GM12878 (cell line): ENCODE data around the gene STK32B. TPM values are rescaled to one million over a fixed set of nuclear protein-coding genes. Genes with fewer than 3 reads are reported as not detected.

ENCODE experiments used
- ATAC-seq: fragments of 200-7000 bp; cut with Tn5 transposase; 3 replicates; pipeline ENCODE4 v1.9.1; 2020; ENCODE audit warnings: mild to moderate bottlenecking, moderate library complexity
- BruUV-seq: library from RNA; stranded (reverse); fragments of 400-500 nt; replicated peaks from 2 replicates; lab custom pipeline; 2021; lab: Mats Ljungman, UMichigan
- CTCF ChIA-PET: fragments of 300-600 bp; sonication (Branson Sonifier 250); formaldehyde crosslinking; extraction: SDS; loops from one replicate; lab custom pipeline; 2021; ENCODE audit warnings: inconsistent platforms; lab: Yijun Ruan, JAX
- POLR2A ChIA-PET: fragments of 350-600 bp; formaldehyde crosslinking; extraction: SDS; loops from one replicate; lab custom pipeline; 2021; ENCODE audit warnings: inconsistent platforms; lab: Charles Lee
- RAD21 ChIA-PET: fragments of 300-600 bp; sonication (Branson Sonifier 250); formaldehyde crosslinking; loops from one replicate; lab custom pipeline; 2023; ENCODE audit warnings: antibody characterized with exemption; ENCODE audit not compliant: unreplicated experiment; lab: Charles Lee
- SMC1A ChIA-PET: fragments of 300-600 bp; sonication (Branson Sonifier 250); formaldehyde crosslinking; loops from one replicate; lab custom pipeline; 2023; ENCODE audit not compliant: unreplicated experiment, uncharacterized antibody; lab: Charles Lee
- DNase-seq: peaks from one replicate; pipeline ENCODE4 v3.0.0-alpha.2; 2011; ENCODE audit warnings: low read depth, low spot score
- FAIRE-seq: peaks from 3 replicates; lab custom pipeline; 2011; peaks lifted over from hg19 to GRCh38; lab: Jason Lieb, UNC
- H2AFZ ChIP-seq: 2 replicates; pipeline ENCODE4 v1.6.0; 2011; ENCODE audit warnings: low read depth, low read length, control low read depth; ENCODE audit not compliant: control insufficient read depth
- H3K27ac ChIP-seq: 2 replicates; pipeline ENCODE4 v1.5.1; 2011; ENCODE audit warnings: control low read depth; ENCODE audit not compliant: control insufficient read depth, insufficient read depth
- H3K27me3 ChIP-seq, 2 experiments: replicated peaks in 1 of 2; 2 replicates each; pipeline versions ENCODE4 v1.6.0 to v1.6.1; 2011; ENCODE audit warnings: low read length in 1 of 2; ENCODE audit not compliant: control insufficient read depth in 2 of 2, insufficient read depth in 2 of 2
- H3K36me3 ChIP-seq, 2 experiments: 2 replicates each; pipeline ENCODE4 v1.5.1; 2011; ENCODE audit warnings: low read length in 1 of 2; ENCODE audit not compliant: control insufficient read depth in 2 of 2, insufficient read depth in 2 of 2
- H3K4me1 ChIP-seq: 2 replicates; pipeline ENCODE4 v1.6.1; 2011; ENCODE audit warnings: mild to moderate bottlenecking, low read length, moderate library complexity, mixed read lengths; ENCODE audit not compliant: control insufficient read depth, insufficient read depth
- H3K4me2 ChIP-seq: 2 replicates; pipeline ENCODE4 v1.6.0; 2011; ENCODE audit warnings: control low read depth; ENCODE audit not compliant: control insufficient read depth, insufficient read depth
- H3K4me3 ChIP-seq: fragments of 200-600 bp; sonication (generic); 2 replicates; pipeline ENCODE4 v1.5.1; 2016
- H3K79me2 ChIP-seq: 2 replicates; pipeline ENCODE4 v1.6.0; 2011; ENCODE audit warnings: low read length; ENCODE audit not compliant: control insufficient read depth, insufficient read depth
- H3K9ac ChIP-seq: 2 replicates; pipeline ENCODE4 v1.8.0; 2011; ENCODE audit warnings: low read length, control low read depth, mixed read lengths; ENCODE audit not compliant: control insufficient read depth, insufficient read depth
- H3K9me3 ChIP-seq: replicated peaks from 3 replicates; pipeline ENCODE4 v1.5.1; 2011; ENCODE audit warnings: mild to moderate bottlenecking, low read length; ENCODE audit not compliant: control insufficient read depth, insufficient read depth
- H4K20me1 ChIP-seq: 2 replicates; pipeline ENCODE4 v1.6.0; 2011; ENCODE audit not compliant: control insufficient read depth, insufficient read depth
- BRCA1 ChIP-seq: IDR thresholded peaks from 2 replicates; pipeline ENCODE4 v1.6.1; 2011; ENCODE audit warnings: low read depth, low read length, improper control_type of control experiment
- CBX5 ChIP-seq: sonication (generic); IDR thresholded peaks from 2 replicates; pipeline ENCODE4 v1.6.1; 2016; ENCODE audit warnings: low read depth, moderate library complexity, mild to moderate bottlenecking, inconsistent platforms
- CEBPB ChIP-seq, 2 experiments: fragments of 150-350 bp in 1 of 2; IDR thresholded peaks; 2 replicates each; pipeline ENCODE4 v1.6.1; 2012 to 2014; ENCODE audit warnings: low read depth in 2 of 2, low read length in 2 of 2, borderline replicate concordance in 1 of 2, inconsistent platforms in 1 of 2
- CHD4 ChIP-seq: fragments of 200-600 bp; sonication (generic); IDR thresholded peaks from 2 replicates; pipeline ENCODE4 v1.6.1; 2016; ENCODE audit warnings: mild to moderate bottlenecking
- EGR1 ChIP-seq, 2 experiments: IDR thresholded peaks; 1 replicate in 1 of 2; 2 replicates in 1 of 2; pipeline ENCODE4 v1.6.1; 2011 to 2012; ENCODE audit warnings: low read depth in 2 of 2, low read length in 2 of 2, borderline replicate concordance in 1 of 2, mild to moderate bottlenecking in 1 of 2, moderate library complexity in 1 of 2
- GATAD2B ChIP-seq: fragments of 450-650 bp; conservative IDR thresholded peaks from 2 replicates; pipeline ENCODE4 v1.6.1; 2017; ENCODE audit warnings: low read depth, mild to moderate bottlenecking, moderate library complexity
- JUND ChIP-seq: IDR thresholded peaks from 2 replicates; pipeline ENCODE4 v1.6.1; 2012; ENCODE audit warnings: low read depth, mild to moderate bottlenecking, low read length, improper control_type of control experiment, moderate library complexity
- RFX5 ChIP-seq: IDR thresholded peaks from 2 replicates; pipeline ENCODE4 v1.6.1; 2011; ENCODE audit warnings: low read depth, low read length, improper control_type of control experiment
- WRNIP1 ChIP-seq: IDR thresholded peaks from 2 replicates; pipeline ENCODE4 v1.6.1; 2011; ENCODE audit warnings: low read depth, low read length, improper control_type of control experiment, borderline replicate concordance
- WGBS: methylation state at CpG from one replicate; pipeline ENCODE4 v1.1.6; 2016; ENCODE audit warnings: low lambda C conversion rate; ENCODE audit not compliant: insufficient replicate concordance, insufficient coverage; ENCODE audit errors: missing lambda C conversion rate; 5-methylcytosine and 5-hydroxymethylcytosine counted together
- in situ Hi-C: fragments of 300-500 bp; cut with MboI; formaldehyde crosslinking; loops from 9 replicates; pipeline ENCODE4 v1.14.3; 2018; ENCODE audit warnings: mixed read lengths
- intact Hi-C: fragments of 100-400 bp; cut with micrococcal nuclease; formaldehyde crosslinking; loops from one replicate; pipeline ENCODE4 v1.14.2; 2022; ENCODE audit not compliant: unreplicated experiment
- polyA plus RNA-seq, 11 experiments: library from polyadenylated mRNA; depleted of rRNA in 4 of 11; unstranded in 6 of 11; stranded (reverse) in 5 of 11; fragments of >200 nt; fragmentation: Nextera tagmentation in 4 of 11; fragmentation: Illumina TruSeq in 1 of 11; extraction: Ambion mirVana in 4 of 11; extraction: Trizol in 1 of 11; gene quantifications; 1 replicate in 1 of 11; 2 replicates in 10 of 11; pipeline versions ENCODE4 v1.2.1 to v1.2.3, GENCODE V29; 2011 to 2016; ENCODE audit warnings: inconsistent platforms in 2 of 11, missing spikeins in 2 of 11, low read depth in 1 of 11
- total RNA-seq, 4 experiments: library from RNA; depleted of rRNA in 3 of 4; stranded (reverse); fragments of >200 nt in 3 of 4; fragmentation: Illumina TruSeq in 1 of 4; extraction: Trizol in 1 of 4; gene quantifications; 2 replicates each; pipeline versions ENCODE4 v1.2.1 to v1.2.3, GENCODE V29; 2013 to 2021
- TF ChIP-seq, protein P1 (sequence below): fragments of 450-650 bp; IDR thresholded peaks from 2 replicates; pipeline ENCODE4 v1.6.1; 2017; ENCODE audit warnings: low read depth, mild to moderate bottlenecking, moderate library complexity
- TF ChIP-seq, protein P2 (sequence below): fragments of 450-650 bp; formaldehyde crosslinking; IDR thresholded peaks from 2 replicates; pipeline ENCODE4 v1.5.0; 2022; ENCODE audit warnings: mild to moderate bottlenecking, missing genetic modification characterization
- TF ChIP-seq, protein P3 (sequence below): fragments of 450-650 bp; IDR thresholded peaks from 2 replicates; pipeline ENCODE4 v1.6.1; 2016; ENCODE audit warnings: mild to moderate bottlenecking
- TF ChIP-seq, protein P4 (sequence below): fragments of 150-350 bp; IDR thresholded peaks from 2 replicates; pipeline ENCODE4 v1.6.1; 2016; ENCODE audit warnings: low read depth, low read length

Gene STK32B
- total and polyA plus RNA-seq, 10 of the 15 experiments (the other 5 are each of a cell fraction or from before 2014, with no cell fraction given): 0.04 to 0.12 (median 0.08) TPM; not detected in 7

DNA sequence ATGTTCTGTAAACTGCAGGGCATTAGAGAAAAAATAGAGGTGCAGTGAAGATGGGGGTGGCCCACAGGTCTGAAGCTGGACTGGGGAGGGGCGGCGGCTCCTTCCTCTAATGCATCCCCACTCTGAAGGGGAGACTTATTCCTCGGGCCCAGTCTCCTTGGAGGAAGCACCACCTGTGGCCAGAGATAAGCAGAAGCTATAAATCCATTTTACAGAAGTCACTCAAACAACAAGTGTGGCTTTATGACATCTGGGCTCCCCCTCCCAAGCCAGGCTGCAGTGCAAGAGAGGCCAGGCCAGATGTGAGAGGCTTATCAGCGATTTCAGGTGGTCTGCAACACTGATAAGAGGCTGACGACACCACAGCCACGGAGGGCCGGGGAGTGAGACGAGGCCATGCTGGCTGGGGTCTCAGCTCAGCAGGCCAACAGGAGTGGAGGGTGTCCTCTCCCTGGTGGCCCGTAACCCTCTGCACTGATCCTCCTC lies 47.9 kb upstream of the STK32B start:
- Histone ChIP-seq H3K27ac (no peak overlapping the region), H3K79me2 (no peaks in the 10 kb centered on the region), H3K4me2 (no peak overlapping the region), H3K4me3 (no peak overlapping the region), H4K20me1 (no peaks in the 10 kb centered on the region), H3K9ac (no peak overlapping the region), H3K4me1 (no peaks in the 10 kb centered on the region), H2AFZ (no peak overlapping the region), H3K27me3 (no peaks in the 10 kb centered on the region; a peak in 1 of 4 replicates), H3K9me3 (no peaks in the 10 kb centered on the region), H3K36me3 (no peaks in the 10 kb centered on the region)
- POLR2A ChIA-PET: no interaction called here
- RAD21 ChIA-PET: no interaction called here
- BruUV-seq: no TSS peak
- FAIRE-seq (no peak), ATAC-seq (no peak), DNase-seq (no peak)
- SMC1A ChIA-PET: no interaction called here
- in situ Hi-C loops (no loop called here), intact Hi-C loops (no loop called here)
- CTCF ChIA-PET: no interaction called here
- 10% methylated on average over 9 of the region's 9 CpGs for WGBS
- TF ChIP-seq GATAD2B (no peak), EGR1 (IDR thresholded peaks at IDR 0.05; ENCODE audit: borderline replicate concordance in 1 of 2, low read depth in 2 of 2, low read length in 2 of 2) (no peak), CEBPB (IDR thresholded peaks at IDR 0.05; ENCODE audit: borderline replicate concordance in 1 of 2, low read depth in 2 of 2, low read length in 2 of 2) (no peak), BRCA1 (no peak), RFX5 (no peak), WRNIP1 (no peak), JUND (no peak), CHD4 (no peak), CBX5 (no peak)
- TF ChIP-seq, protein P1, sequence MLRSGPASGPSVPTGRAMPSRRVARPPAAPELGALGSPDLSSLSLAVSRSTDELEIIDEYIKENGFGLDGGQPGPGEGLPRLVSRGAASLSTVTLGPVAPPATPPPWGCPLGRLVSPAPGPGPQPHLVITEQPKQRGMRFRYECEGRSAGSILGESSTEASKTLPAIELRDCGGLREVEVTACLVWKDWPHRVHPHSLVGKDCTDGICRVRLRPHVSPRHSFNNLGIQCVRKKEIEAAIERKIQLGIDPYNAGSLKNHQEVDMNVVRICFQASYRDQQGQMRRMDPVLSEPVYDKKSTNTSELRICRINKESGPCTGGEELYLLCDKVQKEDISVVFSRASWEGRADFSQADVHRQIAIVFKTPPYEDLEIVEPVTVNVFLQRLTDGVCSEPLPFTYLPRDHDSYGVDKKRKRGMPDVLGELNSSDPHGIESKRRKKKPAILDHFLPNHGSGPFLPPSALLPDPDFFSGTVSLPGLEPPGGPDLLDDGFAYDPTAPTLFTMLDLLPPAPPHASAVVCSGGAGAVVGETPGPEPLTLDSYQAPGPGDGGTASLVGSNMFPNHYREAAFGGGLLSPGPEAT: no peak
- TF ChIP-seq, protein P2, sequence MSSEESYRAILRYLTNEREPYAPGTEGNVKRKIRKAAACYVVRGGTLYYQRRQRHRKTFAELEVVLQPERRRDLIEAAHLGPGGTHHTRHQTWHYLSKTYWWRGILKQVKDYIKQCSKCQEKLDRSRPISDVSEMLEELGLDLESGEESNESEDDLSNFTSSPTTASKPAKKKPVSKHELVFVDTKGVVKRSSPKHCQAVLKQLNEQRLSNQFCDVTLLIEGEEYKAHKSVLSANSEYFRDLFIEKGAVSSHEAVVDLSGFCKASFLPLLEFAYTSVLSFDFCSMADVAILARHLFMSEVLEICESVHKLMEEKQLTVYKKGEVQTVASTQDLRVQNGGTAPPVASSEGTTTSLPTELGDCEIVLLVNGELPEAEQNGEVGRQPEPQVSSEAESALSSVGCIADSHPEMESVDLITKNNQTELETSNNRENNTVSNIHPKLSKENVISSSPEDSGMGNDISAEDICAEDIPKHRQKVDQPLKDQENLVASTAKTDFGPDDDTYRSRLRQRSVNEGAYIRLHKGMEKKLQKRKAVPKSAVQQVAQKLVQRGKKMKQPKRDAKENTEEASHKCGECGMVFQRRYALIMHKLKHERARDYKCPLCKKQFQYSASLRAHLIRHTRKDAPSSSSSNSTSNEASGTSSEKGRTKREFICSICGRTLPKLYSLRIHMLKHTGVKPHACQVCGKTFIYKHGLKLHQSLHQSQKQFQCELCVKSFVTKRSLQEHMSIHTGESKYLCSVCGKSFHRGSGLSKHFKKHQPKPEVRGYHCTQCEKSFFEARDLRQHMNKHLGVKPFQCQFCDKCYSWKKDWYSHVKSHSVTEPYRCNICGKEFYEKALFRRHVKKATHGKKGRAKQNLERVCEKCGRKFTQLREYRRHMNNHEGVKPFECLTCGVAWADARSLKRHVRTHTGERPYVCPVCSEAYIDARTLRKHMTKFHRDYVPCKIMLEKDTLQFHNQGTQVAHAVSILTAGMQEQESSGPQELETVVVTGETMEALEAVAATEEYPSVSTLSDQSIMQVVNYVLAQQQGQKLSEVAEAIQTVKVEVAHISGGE (CRISPR knock-in tag): no peak
- TF ChIP-seq, protein P3, sequence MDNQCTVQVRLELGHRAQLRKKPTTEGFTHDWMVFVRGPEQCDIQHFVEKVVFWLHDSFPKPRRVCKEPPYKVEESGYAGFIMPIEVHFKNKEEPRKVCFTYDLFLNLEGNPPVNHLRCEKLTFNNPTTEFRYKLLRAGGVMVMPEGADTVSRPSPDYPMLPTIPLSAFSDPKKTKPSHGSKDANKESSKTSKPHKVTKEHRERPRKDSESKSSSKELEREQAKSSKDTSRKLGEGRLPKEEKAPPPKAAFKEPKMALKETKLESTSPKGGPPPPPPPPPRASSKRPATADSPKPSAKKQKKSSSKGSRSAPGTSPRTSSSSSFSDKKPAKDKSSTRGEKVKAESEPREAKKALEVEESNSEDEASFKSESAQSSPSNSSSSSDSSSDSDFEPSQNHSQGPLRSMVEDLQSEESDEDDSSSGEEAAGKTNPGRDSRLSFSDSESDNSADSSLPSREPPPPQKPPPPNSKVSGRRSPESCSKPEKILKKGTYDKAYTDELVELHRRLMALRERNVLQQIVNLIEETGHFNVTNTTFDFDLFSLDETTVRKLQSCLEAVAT: no peak
- TF ChIP-seq, protein P4, sequence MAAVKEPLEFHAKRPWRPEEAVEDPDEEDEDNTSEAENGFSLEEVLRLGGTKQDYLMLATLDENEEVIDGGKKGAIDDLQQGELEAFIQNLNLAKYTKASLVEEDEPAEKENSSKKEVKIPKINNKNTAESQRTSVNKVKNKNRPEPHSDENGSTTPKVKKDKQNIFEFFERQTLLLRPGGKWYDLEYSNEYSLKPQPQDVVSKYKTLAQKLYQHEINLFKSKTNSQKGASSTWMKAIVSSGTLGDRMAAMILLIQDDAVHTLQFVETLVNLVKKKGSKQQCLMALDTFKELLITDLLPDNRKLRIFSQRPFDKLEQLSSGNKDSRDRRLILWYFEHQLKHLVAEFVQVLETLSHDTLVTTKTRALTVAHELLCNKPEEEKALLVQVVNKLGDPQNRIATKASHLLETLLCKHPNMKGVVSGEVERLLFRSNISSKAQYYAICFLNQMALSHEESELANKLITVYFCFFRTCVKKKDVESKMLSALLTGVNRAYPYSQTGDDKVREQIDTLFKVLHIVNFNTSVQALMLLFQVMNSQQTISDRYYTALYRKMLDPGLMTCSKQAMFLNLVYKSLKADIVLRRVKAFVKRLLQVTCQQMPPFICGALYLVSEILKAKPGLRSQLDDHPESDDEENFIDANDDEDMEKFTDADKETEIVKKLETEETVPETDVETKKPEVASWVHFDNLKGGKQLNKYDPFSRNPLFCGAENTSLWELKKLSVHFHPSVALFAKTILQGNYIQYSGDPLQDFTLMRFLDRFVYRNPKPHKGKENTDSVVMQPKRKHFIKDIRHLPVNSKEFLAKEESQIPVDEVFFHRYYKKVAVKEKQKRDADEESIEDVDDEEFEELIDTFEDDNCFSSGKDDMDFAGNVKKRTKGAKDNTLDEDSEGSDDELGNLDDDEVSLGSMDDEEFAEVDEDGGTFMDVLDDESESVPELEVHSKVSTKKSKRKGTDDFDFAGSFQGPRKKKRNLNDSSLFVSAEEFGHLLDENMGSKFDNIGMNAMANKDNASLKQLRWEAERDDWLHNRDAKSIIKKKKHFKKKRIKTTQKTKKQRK: no peak
